HuH-7.5 (cell line): ENCODE data around the gene RPA3.
"Not testable (repeated sequence)": the region's sequence is repeated elsewhere in the genome, so short reads cannot be mapped to it uniquely, and the experiment has no call there.

ENCODE experiments used
- DNase-seq: peaks from one replicate; pipeline ENCODE4 v3.0.0; 2011; ENCODE audit warnings: low spot score

RPA3 gene

GRCh38 chr7:7694542-7694941, 23.9 kb downstream of the RPA3 start:
- DNase-seq, result no peak

- no peak for DNase-seq
Observed at GRCh38 chr7:7693881-7694280, 24.5 kb downstream of the RPA3 start.

DNA sequence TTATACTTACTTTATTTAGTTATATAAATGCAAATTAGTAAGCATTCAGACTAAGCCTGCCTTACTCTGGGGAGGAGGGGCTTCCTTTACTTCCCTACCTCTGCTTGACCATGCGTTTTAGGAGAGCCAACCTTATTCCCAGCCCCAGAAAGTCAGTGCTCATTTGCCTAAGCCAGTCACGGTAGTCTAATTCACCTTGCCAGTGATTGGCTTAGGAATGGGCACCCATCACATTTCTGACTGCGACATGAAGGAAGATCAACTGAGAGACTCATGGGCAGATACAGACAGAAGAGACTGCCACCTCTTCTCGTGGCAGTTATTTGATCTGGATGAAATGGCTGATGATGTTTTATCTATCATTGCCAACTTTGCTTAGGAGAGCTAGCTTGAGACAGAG, 29.5 kb downstream of the RPA3 start:
- no peak for DNase-seq

- DNase-seq, result no peak
Observed at GRCh38 chr7:7688310-7688709, 30.1 kb downstream of the RPA3 start.

GRCh38 chr7:7687800-7688199, 30.6 kb downstream of the RPA3 start:
- DNase-seq, result no peak

GRCh38 chr7:7686811-7687508, 31.4 kb downstream of the RPA3 start:
- DNase-seq, result no peak

- no peak for DNase-seq
Observed at GRCh38 chr7:7682861-7683260, 35.5 kb downstream of the RPA3 start.

DNA sequence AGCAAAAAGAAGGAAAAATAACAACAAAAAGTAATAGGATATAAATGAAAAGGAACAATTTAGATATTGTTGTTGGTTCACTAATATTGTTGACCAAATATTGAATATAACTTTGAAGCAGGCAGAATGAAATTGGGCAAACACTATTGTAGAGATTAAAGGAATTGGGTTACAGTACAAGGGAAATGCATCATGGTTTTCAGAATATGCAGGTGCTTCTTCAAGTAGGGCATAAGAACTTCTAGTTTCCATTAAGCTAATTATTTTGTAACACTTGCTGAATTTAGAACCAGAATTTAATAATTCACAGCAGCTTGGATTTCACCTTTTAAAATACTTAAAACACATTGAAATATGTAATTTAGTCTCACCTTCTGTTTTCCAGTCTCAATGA, 36.5 kb downstream of the RPA3 start:
- DNase-seq, result no peak

GRCh38 chr7:7681191-7681935, 37.0 kb downstream of the RPA3 start:
- no peak for DNase-seq

DNA sequence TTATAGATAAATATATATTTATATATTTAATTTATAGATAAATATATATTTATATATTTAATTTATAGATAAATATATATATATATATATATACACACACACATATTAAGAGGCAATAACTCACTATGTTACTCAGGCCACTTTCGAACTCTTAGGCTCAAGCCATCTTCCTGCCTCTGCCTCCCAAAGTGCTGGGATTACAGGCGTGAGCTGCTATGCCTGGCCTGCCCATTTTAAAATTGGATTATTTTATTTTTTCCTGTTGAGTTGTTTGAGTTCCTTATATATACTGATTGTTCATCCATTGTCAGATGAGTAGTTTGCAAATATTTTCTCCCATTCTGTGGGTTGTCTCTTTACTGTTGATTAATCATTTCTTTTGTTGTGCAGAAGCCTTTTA, 38.8 kb downstream of the RPA3 start:
- not testable (repeated sequence) for DNase-seq

- no peak for DNase-seq
Observed at GRCh38 chr7:7675686-7676085, 42.7 kb downstream of the RPA3 start.

DNA sequence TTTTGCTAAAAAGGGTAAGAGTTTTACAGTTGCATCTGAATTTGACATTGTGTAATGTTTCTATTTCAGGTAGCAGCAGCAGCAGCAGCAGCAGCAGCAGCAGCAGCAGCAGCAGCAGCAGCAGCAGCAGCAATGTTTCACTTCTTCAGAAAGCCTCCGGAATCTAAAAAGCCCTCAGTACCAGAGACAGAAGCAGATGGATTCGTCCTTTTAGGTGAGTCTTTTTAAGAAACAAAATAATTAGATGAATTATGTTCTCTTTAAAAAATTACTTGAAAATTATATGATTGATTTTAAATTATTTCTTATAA, 45.2 kb downstream of the RPA3 start:
- DNase-seq, result no peak

- DNase-seq, result no peak
Observed at GRCh38 chr7:7672545-7673239, 45.7 kb downstream of the RPA3 start.

- no peak for DNase-seq
Observed at GRCh38 chr7:7671361-7671760, 47.0 kb downstream of the RPA3 start.

DNA sequence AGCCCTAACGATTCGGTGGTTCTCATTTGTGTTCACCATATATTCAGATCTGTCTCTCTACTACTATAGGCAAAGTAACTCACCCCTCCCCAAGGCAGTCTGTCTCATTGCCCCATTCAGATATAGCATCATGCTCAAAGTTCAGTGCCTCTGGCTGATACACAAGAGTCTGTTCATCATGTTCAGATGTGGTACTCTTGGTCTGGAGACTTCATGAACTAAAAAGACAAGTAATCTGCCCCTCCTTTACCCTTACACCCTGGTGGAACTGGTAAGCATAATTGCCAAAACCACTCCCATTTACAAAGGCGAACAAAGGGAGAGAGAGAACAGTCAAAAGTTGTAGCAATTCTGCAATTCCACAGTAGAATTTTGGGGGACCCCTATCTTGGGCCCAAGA, 47.9 kb downstream of the RPA3 start:
- no peak for DNase-seq

DNA sequence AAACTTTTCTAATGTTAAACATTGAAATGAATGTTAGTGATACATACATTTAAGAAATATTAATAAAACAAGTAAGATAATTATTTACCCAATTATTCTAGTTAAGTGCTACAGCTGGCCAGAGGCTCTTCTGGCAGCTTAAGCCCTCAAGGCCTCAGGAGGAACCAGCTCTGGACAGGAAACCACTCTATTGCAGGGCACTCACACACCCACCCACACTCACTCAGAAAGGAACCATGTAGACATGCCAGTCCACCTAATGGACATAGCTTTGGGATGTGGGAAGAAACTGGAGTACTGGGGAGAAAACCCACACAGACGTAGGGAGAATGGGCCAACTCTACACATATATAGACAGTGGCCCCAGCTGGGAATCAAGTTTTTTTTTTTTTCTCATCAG, 49.7 kb downstream of the RPA3 start:
- no peak for DNase-seq

DNA sequence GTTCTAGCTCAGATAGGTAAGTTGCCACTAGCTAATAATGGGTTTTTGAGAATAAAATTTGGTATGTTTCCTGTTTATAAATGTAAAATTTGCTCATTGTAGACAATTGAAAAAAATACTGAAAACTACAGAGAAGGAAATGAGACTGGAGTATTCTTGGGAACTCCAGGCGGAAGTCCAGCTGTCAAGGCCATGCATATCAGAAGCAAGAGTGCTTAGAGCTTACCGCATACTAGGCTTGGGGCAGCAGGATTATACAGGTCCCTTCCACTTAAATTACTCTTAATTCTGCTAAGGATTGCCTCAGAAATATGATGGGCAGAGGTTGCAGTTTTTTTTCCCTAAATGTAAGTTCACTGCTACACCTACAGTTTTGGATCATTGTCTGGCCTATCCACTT, 51.2 kb downstream of the RPA3 start:
- DNase-seq, result no peak

DNA sequence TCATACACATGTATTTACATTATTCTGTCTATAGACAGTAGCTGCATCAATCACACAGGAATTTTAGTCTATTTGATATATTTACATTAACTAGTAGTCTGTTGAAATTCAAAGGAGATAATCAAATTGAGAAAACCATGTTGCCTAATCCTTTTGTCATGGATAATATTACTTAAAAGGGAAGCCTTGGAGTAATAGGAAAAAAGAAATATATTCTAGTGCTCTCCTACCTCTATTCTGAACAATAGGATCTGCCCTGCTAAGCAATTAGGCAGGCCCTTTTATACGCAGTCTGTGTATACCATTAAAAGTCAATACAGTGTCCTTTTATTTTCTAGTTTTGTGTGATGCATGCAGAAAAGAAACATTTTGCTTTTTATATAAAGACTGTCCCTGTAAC, 53.4 kb downstream of the RPA3 start:
- DNase-seq, result no peak

- DNase-seq, result no peak
Observed at GRCh38 chr7:7664291-7664690, 54.1 kb downstream of the RPA3 start.

GRCh38 chr7:7662527-7662926, 55.9 kb downstream of the RPA3 start:
- DNase-seq, result no peak

GRCh38 chr7:7656459-7656858, 61.9 kb downstream of the RPA3 start:
- not testable (repeated sequence) for DNase-seq

GRCh38 chr7:7654964-7655715, 63.3 kb downstream of the RPA3 start:
- no peak for DNase-seq
